Superior temporal gyrus (tissue), 1 donor: ENCODE results near the gene CUL4B.
"Not testable (repeated sequence)": the region's sequence is repeated elsewhere in the genome, so short reads cannot be mapped to it uniquely, and the experiment has no call there.

Experiments used
- DNase-seq: peaks from one replicate; pipeline ENCODE4 v3.0.0-alpha.2; 2016; ENCODE audit errors: extremely low spot score

CUL4B gene

DNA sequence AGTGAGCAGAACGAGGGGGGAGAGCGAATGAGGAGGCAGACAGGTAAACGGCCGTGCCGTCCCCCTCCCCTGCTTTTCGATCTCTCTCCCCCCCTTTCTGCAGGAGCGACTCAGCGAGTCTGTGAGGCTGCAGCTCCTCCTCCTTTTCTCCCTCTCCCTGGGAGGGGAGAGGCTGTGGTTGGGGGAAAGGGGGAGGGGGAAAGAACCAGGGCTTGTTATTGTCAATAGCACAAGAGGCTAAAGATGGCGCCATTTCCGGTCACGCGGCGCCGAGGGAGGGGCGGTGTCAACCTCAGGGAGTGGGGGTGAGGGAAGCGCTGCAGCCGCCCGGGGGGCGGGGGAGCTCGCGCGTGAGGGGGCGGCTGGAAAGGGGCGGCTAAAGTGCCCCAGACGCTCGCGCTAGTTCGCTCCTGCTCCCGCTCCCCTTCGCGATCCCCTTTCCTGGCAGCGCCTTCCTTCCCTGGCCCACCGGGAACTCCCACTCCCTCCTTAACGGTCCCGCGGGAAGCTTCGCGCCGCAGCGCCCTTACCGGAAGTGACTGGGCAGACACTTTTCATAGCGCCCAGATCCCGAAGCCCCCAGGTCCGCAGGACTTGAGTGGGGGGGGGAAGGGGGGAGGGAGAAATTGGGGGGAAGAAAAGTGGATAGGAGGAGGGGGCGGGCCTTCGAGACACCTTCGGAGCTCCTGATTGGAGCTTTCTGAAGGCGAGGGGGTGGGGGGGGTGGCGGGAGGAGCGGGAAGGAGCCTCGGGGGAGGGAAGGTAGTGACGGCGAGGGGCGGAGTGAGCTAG is at the start of gene CUL4B:
TSS of gene CUL4B (minus strand) at position 121 of the 792 bp plus-strand sequence. CDS start 324 bp downstream, outside the sequence.
- peak; percentile 92 for DNase-seq

DNA sequence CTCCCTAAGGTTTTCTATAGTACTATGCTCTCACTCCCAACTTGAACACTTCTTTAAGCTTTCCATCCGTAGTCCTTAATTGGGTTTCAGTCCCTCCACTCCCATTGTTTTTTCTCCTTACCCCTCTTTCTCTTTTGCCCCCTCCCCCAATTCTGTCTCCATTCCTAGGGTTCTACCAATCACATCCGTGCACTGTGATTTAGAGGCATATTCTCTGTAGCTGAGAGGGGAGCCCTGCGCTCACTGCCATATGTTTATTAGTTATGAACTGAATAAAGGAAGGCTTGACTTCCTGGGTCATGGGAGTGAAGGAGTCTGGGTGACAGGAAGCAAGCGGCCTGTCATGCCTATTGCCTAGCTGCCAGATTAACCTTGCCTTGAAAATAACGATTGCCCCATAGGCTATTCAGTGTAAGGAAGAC is 43.6 kb upstream of the CUL4B start:
- DNase-seq, result peak; percentile 18

GRCh38 chrX:120603707-120604360 is 43.1 kb upstream of the CUL4B start, which contains the start of gene MCTS1:
MCTS1 (plus strand) TSS chrX:120604101; CDS start chrX:120604237, 136 bp downstream.
- DNase-seq, result peak; percentile 85

- no peak for DNase-seq
Measured at GRCh38 chrX:120585702-120586101, 24.9 kb upstream of the CUL4B start.

- DNase-seq, result no peak
Measured at GRCh38 chrX:120575379-120576114, 14.8 kb upstream of the CUL4B start.

DNA sequence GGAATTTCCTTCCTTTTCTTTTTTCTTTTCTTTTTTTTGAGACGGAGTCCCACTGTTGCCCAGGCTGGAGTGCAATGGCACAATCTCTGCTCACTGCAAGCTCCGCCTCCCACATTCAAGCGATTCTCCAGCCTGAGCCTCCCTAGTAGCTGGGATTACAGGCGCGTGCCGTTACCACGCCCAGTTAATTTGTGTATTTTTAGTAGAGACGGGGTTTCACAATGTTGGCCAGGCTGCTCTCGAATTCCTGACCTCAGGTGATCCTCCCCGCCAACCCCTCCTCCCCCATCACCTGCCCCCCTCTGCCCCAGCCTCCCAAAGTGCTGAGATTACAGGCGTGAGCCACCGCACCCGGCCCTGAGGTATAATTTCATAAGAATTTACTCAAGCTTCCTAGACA is 13.0 kb upstream of the CUL4B start:
- DNase-seq, result not testable (repeated sequence)

DNA sequence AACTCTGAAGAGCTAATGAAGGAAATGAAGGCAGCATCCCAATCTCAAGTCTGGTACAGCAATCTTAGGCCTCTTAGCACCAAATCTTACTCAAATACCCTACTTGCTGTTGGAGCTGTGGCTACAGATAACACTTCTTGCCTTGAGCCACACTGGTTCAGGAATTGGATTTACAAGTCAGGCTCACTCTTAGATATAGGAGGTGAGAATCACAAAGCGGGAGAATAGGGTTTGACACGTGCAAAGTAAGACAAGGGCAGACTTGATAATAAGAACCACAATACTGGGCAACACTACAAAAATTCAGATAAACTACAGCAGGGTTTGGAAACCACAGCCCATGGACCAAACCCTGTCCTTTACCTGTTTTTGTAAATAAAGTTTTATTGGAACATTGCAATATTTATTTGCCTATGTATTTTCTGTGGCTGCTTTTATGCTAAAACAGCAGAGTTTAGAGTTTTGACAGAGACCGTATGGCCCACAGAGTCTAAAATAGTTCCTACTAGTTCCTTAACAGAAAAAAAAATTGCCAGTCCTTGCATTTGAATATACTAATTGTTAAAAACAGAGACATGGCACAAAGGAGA is 9.3 kb upstream of the CUL4B start:
- no peak for DNase-seq

GRCh38 chrX:120568609-120569008 is 7.8 kb upstream of the CUL4B start:
- DNase-seq, result no peak

- DNase-seq, result no peak
Measured at GRCh38 chrX:120568035-120568434, 7.3 kb upstream of the CUL4B start.

DNA sequence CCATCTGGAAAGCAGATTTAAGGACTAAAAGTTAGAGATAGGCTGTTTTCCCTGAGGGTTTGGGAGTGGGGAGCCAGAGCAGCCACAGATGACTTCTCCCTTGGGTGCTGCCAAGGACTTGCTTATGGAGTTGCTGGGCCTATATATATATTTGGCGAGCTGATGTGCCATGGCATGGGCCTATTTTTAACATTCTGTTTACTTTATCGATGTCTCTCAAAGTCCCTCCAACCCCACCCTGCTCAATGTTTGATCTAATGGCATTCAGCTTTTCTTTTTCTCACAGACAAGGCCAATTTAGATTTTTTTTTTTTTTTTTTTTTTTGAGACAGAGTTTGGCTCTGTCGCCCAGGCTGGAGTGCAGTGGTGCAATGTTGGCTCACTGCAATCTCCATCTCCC is 6.1 kb upstream of the CUL4B start:
- no peak for DNase-seq

DNA sequence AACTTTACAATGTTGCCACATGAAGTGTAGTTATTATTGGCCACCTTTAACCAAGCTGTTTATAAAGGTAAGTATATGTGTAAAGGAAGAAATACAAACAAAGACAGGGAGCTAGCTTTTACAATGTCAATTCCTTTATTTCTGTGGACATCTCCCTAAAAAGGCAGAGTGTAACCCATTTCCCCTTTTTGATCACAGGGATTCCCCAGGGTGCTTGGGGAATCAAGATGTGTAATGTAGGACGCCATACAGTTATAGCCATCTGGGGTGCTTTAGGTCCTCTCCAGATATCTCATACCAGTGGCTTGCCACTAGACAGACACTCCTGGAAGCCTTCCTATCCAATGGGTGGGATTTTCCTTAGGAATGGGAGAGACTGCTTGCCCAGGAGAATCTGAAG is 4.2 kb upstream of the CUL4B start:
- no peak for DNase-seq

- no peak for DNase-seq
Measured at GRCh38 chrX:120562569-120562926, 1.8 kb upstream of the CUL4B start.

- DNase-seq, result peak; percentile 80
Measured at GRCh38 chrX:120561634-120562568, 1.1 kb upstream of the CUL4B start.

DNA sequence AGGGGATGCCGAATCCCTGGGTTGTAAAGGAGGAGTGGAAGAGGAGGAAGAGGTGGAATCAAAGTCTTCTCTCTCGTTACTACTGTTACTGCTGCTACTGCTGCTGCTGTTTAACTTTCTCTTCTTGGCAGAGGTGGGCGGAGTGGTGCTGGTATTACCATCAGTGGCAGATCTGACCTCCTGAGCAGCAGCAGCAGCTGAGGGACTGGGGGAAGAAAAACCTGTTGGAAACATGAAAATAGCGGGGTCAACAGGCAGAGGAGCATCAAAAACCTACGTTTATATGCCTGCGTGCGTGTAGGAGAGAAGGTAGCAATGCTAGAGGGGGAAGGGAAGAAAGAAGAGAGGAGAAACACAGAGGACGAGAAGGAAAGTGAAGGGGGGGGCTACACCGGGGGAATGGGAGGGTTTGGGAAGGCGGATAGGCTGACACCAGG is 339 bp downstream of the CUL4B start:
- peak; percentile 43 for DNase-seq

- DNase-seq, result peak; percentile 18
Measured at GRCh38 chrX:120559804-120560203, 958 bp downstream of the CUL4B start.

DNA sequence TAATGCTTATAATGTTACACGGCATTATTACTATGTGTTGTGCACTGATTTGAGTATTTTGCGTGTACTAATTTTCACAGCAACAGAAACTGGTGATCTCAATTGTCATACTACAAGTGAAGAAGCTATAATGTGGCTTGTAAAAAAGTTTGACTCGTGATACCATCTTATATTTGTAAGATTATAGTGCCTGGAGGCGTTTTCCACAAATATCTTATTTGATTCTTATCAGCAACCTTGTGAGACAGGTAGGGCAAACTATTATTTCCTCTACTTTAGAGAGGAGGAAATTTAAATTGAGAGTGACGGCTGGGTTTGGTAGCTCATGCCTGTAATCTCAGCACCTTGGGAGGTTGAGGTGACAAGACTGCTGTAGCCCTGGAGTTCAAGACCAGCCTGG is 4.5 kb downstream of the CUL4B start:
- no peak for DNase-seq

- DNase-seq, result no peak
Measured at GRCh38 chrX:120549483-120550452, 11.0 kb downstream of the CUL4B start.

DNA sequence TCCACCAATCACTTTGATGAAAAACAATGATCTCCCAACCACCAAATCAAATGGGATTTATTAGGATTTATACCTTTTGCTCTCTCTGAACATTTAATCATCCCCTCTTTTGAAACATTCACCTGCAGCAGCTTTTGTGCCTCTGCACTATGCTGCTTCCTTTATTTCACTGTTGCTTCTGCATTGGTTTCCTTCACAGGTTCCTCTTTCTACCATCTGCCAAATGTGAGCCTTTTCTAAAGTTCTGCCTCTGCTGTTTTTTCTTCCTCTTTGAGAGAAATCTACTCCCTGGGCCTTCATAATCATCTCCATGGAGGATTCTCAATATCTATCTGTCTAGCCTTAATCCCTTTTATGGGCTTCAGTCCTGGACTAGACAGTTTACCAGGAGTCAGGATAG is 24.7 kb downstream of the CUL4B start:
- DNase-seq, result no peak

- no peak for DNase-seq
Measured at GRCh38 chrX:120534413-120535205, 26.2 kb downstream of the CUL4B start.
